SHP77 treated with DMSO at 0.1 percent for 48 hours (cell line): ENCODE results near the gene DBI.

Experiments used
- DNase-seq: peaks from one replicate; lab custom pipeline; 2025; lab: John Stamatoyannopoulos, UW

DBI gene

DNA sequence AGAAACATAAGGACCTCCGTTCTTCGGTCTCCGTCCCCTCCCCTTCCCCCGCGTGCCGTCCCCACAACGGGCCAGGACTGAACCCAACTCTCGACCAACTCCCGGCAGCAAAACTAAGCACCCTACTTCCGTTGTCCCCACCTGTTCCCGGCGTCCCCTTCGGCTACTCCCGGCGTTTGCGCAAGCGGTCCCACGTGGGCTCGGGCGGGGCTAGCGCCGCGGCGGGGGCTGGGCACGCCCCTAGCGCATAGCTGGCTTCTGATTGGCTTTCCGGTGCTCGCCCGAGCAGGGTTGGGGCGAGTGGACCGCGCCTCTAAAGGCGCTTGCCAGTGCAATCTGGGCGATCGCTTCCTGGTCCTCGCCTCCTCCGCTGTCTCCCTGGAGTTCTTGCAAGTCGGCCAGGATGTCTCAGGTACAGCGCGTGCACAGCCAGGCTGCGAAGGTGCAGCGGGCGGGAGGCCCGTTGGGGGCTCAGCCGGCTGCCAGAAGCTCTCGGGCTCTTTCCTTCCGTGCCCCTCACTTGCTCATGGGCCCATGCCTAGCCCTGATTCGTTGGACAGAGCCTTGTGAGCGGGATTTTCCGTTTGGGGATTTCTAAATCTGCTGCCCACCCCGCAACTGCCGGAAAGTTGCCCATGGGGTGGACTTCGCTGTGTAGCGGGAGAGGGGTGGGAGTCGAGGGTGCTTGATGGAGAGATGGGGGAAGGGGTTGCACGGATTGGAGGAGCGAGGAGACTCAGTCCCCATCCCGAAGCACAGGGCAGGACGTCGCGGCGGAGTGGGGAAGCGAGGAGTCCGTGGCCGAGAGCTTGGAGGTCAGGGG is at the start of gene DBI, which contains the start of gene C2orf76:
Gene DBI, plus strand, starts transcription at position 329 of the 823 bp plus-strand sequence. Its CDS starts 75 bp downstream, at position 404.
Gene C2orf76, minus strand, starts transcription at position 186 of the 823 bp plus-strand sequence. CDS start 26,875 bp downstream, outside the sequence.
- peak; percentile 89 for DNase-seq

- DNase-seq: no peak
Observed at GRCh38 chr2:119317554-119317953, 49.2 kb upstream of the DBI start.

- DNase-seq: no peak
Observed at GRCh38 chr2:119319593-119319992, 47.2 kb upstream of the DBI start.

- DNase-seq: no peak
Observed at GRCh38 chr2:119323459-119323858, 43.3 kb upstream of the DBI start.

- no peak for DNase-seq
Observed at GRCh38 chr2:119324685-119325270, 42.0 kb upstream of the DBI start.

DNA sequence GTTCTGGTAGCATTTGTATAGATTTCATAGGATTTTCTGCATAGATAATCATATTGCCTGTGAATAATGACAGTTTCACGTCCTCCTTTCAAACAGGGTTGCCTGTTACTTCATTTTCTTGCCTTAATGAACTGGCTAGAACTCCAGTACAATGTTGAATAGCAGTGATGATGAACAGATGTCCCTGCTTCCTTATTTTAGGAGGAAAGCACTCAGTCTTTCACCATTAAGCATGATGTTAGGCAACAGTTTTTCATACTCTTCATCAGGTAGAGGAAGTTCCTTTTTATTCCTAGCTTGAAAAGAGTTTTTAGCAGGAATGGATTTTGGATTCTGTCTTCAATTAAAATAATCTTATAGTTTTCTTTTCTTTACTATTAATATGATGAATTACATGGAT is 39.8 kb upstream of the DBI start:
- no peak for DNase-seq

DNA sequence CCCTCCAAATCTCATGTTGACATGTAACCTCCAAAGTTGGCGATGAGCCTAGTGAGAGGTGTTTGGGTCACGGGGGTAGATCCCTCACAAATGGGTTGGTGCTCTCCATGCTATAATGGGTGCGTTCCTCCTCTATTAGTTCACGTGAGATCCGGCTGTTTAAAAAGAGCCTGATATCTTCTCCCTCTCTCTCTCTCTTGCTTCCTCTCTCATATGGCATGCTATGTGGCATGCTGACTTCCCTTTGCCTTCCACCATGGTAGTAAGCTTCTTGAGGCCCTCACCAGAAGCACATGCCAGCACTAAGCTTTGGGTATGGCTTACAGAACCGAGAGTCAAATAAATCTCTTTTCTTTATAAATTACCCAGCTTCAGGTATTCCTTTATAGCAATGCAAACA is 39.3 kb upstream of the DBI start:
- no peak for DNase-seq

- no peak for DNase-seq
Observed at GRCh38 chr2:119332953-119333352, 33.8 kb upstream of the DBI start.

DNA sequence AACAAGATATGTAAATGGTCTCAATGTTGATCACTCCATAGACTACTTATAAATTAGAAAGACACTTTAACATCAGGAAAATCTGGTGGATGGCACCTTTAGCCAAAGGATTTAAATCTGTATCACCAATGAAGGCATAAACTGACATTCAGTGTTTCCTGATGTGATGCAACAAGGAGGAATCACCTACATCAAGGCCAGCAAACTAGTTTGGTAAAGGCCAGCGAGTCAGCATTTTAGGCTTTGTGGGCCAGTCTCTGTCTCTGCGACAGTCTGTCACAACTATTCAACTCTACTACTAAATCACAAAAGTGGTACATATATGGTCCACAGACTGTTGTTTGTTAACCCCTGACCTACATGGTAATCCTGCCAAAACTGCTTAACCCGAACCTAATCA is 33.4 kb upstream of the DBI start:
- DNase-seq: no peak

DNA sequence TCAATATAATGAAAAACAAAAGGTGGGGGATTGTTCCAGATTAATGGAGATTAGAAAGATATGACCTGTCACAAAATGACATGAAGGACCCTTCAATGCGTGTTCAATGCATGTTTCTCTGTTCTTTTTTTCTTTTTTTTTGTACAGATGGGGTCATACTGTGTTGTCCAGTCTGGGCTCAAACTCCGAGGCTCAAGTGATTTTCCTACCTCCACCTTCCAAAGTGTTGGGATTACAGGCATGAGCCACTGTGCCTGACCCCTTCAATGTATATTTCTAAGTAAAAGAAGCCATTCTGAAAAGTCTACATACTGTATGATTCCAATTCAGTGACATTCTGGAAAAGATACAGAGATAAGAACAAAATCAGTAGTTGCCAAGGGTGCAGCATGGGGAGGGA is 32.9 kb upstream of the DBI start:
- DNase-seq: no peak

- no peak for DNase-seq
Observed at GRCh38 chr2:119337749-119338148, 29.0 kb upstream of the DBI start.

DNA sequence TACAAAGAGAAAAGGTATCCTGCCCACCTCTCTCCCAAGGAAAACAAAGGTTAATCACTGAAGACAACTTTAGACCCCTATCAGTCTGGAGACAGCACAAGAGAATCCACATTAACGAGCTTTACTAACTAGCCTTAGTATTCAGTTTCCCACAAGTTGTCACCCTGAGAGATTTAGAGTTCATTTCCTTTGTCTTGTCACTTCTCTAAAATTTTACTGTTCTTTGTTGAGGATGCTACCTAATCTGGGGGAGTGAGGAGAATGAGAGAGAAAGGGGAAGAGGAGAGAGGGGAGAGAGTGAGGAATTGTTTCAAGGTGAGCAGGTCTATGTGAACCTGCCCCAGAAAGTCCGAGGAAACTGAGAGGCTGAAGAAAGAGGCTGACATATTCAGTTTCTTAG is 28.5 kb upstream of the DBI start:
- DNase-seq: no peak

GRCh38 chr2:119338826-119339561 is 27.8 kb upstream of the DBI start:
- DNase-seq: no peak

- DNase-seq: no peak
Observed at GRCh38 chr2:119339562-119339923, 27.2 kb upstream of the DBI start.

- no peak for DNase-seq
Observed at GRCh38 chr2:119341684-119342083, 25.1 kb upstream of the DBI start.

DNA sequence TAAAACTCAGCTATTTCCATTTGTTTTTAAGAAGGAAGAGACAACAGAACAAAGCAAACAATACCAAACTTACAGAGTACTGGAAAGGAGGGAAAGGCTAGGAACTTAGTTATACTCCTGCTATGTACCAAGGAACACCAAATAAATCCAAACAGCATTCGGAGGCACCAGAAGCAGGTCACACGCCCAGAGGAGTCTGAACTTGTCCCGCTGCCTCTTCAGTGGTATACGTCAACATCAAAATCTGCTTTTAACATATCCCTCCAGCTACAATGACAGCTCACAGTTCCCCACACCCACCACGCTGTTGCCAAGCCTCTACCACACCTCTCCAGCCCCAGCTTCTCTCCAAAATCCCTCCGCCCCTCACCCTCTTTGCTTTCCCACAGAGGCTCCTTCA is 17.5 kb upstream of the DBI start:
- DNase-seq: no peak

DNA sequence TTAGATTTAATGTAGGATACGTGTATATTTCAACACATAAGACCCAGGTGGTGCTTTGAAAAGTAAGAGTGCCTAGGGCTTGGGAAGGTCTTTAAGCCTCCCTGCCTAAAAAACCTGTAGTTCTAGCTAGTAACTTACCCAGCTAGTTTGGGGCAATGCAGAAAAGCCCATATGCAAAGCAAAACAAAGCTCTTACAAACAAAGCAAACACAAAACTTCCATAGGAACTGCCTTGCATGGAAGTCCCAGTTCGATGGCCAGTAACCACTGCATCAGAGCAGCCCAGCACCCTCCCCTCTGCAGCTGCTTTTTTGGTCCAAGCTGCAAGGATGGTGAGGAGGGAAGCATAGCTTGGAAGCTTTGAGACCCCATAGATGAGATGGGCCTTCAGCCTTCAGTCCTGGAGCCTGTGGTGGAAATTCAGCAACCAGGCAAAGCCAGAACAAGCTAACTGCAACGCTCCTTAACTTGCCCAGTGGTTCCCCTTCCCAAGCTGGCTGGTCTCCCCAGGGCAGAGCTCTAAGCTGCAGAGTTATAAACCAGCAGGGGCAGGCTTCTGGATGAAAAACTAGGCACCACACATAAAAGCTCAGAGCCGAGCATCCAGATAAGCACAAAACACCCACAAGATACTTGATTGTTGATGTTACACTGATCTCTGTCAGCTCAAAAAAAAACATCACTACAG is 16.3 kb upstream of the DBI start:
- no peak for DNase-seq

- no peak for DNase-seq
Observed at GRCh38 chr2:119352357-119352756, 14.4 kb upstream of the DBI start.

DNA sequence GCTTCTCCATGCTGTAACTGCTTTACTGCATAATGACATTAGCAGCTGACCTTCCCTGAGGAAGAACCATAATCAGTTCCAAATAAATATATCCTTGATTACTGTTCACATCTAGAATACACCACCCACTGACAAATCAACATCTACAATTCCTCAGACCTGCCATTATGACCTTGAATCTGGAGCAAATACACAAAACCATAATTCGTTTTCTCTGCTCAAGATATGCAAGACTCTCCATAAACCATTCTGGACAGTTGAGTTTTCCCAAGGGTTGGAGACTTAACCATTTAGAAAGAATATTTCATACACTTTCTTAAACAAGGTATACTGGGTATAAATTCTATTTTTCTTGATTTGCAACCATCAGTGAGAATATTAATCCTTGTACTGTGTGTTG is 11.9 kb upstream of the DBI start:
- no peak for DNase-seq

DNA sequence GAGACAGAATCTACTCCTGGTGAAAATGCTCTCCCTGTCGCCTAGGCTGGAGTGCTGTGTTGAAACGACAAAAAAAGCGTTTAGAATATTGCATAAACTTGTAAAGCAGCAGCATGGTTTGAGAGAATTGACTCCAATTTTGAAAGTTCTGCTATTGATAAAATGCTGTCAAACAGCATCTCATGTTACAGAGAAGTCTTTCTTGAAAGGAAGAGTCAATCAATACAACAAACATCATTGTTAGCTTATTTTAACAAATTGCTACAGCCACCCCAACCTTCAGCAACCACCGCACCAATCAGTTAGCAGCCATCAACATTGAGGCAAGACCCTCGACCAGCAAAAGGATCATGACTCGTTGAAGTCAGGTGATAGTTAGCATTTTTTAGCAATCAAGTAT is 7.0 kb upstream of the DBI start:
- no peak for DNase-seq

- DNase-seq: no peak
Observed at GRCh38 chr2:119360423-119360966, 6.3 kb upstream of the DBI start.

DNA sequence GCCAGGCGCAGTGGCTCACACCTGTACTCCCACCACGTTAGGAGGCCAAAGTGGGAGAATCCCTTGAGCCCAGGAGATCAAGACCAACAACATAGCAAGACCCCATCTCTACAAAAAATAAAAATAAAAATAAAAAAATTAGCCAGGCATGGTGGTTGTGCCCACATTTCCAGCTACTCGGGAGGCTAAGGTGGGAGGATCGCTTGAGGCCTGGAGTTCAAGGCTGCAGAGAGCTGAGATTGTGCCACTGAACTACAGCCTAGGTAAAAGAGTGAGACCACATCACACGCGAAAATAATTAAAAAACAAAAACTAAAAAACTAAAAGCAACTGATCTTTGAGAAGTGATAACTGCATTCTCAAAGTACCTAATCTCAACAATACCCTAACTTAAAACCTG is 2.0 kb upstream of the DBI start:
- no peak for DNase-seq
